Lower lobe of right lung (tissue), 2 donors: ENCODE measurements around the gene TPO. TPM values are rescaled to one million over a fixed set of nuclear protein-coding genes. Genes with fewer than 3 reads are reported as not detected.

ENCODE experiments used
- ATAC-seq, 2 donors: fragments of 200-7000 bp; cut with Tn5 transposase; one replicate each; pipeline ENCODE4 v1.9.1; 2020 to 2022; ENCODE audit warnings: mild to moderate bottlenecking in 2 of 2, moderate library complexity in 2 of 2
- DNase-seq: peaks from one replicate; pipeline ENCODE4 v3.0.0-alpha.2; 2020
- H3K27ac ChIP-seq: fragments of 200-600 bp; one replicate; pipeline ENCODE4 v1.8.0; 2022
- H3K27me3 ChIP-seq: fragments of 200-600 bp; one replicate; pipeline ENCODE4 v1.8.0; 2022; ENCODE audit warnings: low read depth
- H3K36me3 ChIP-seq: fragments of 200-600 bp; one replicate; pipeline ENCODE4 v1.8.0; 2022; ENCODE audit warnings: mild to moderate bottlenecking
- H3K4me1 ChIP-seq: fragments of 200-600 bp; one replicate; pipeline ENCODE4 v1.8.0; 2022
- H3K4me3 ChIP-seq: fragments of 200-600 bp; one replicate; pipeline ENCODE4 v1.8.0; 2022; ENCODE audit warnings: mild to moderate bottlenecking
- H3K9me3 ChIP-seq: fragments of 200-600 bp; one replicate; pipeline ENCODE4 v1.8.0; 2022
- CTCF ChIP-seq: fragments of 200-600 bp; IDR thresholded peaks from one replicate; pipeline ENCODE4 v1.8.0; 2022; ENCODE audit warnings: antibody characterized with exemption, mild to moderate bottlenecking
- intact Hi-C: fragments of 100-400 bp; cut with DNase I; formaldehyde crosslinking; loops from one replicate; pipeline ENCODE4 v1.11.0; 2022
- total RNA-seq: library from RNA; stranded (reverse); fragmentation: NEBNext Ultra II Directional; extraction: Animal tissue kit (Norgen Biotek cat#: 25700); gene quantifications from one replicate; pipeline ENCODE4 v1.2.1, GENCODE V29; 2021
- donor health status: DM: no; HTN: yes; CAD: no; lungs with severe emphysema.

The TPO gene
- total RNA-seq, 1 donor from 2014 or later: 0.21 TPM

- ATAC-seq: no peak
- Histone ChIP-seq H3K27ac (no peak overlapping the region), H3K4me3 (no peak overlapping the region), H3K27me3 (no peaks in the 10 kb centered on the region), H3K36me3 (no peaks in the 10 kb centered on the region), H3K4me1 (no peaks in the 10 kb centered on the region), H3K9me3 (no peaks in the 10 kb centered on the region)
- intact Hi-C loops: no loop called here
- DNase-seq: no peak
- TF ChIP-seq CTCF: no peak
These were observed 42.2 kb upstream of the TPO start for GRCh38 chr2:1371082-1371481.

DNA sequence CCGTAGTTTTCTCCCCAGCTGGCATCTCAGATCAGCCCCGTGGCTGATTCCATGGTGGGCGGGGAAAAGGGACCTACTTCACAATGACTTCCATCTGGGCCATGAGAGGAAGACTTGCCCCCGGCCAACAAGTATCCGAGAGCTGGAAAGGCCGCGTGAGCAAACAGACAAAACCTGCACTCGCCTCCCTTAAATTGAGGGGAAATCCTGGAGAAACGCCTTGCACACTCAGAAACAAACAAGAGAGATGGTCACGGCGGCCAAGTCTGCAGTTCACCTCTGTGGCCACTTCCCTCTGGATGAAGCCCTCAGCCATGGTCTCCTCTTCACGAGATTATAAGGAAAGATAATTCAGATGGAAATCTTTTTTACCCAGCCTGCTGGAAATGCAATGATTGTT, 39.4 kb upstream of the TPO start:
- Histone ChIP-seq H3K27ac (no peak overlapping the region), H3K9me3 (no peaks in the 10 kb centered on the region), H3K36me3 (no peaks in the 10 kb centered on the region), H3K4me3 (no peak overlapping the region), H3K27me3 (peaks cover 4% of the 10 kb centered on the region), H3K4me1 (no peaks in the 10 kb centered on the region)
- TF ChIP-seq CTCF: no peak
- ATAC-seq: no peak
- no peak for DNase-seq
- intact Hi-C loops: no loop called here

DNA sequence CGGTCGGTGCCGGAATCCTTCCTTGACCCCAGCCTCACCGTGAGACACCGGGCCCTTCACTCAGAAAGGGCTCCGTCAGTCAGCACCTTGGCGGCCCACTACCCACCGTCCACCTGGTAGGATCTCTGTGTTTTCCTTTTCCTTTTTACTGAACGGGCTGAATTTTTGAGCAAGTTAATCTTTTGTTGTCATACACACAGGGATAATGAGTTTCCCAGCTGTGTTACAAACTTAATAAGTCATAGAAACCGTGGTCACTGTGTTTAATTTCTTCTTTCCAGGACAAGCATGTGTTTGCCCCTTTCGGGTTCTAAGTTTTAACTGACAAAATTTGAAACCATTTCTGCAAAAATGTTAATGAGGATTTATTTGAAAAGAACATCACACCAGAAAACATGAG, 39.0 kb upstream of the TPO start:
- Histone ChIP-seq H3K27me3 (peaks cover 4% of the 10 kb centered on the region), H3K27ac (no peak overlapping the region), H3K36me3 (no peaks in the 10 kb centered on the region), H3K4me1 (no peaks in the 10 kb centered on the region), H3K9me3 (no peaks in the 10 kb centered on the region), H3K4me3 (no peak overlapping the region)
- no peak for ATAC-seq
- no peak for TF ChIP-seq CTCF
- intact Hi-C loops: no loop called here
- no peak for DNase-seq

GRCh38 chr2:1375794-1376193, 37.5 kb upstream of the TPO start:
- Histone ChIP-seq H3K4me1 (no peaks in the 10 kb centered on the region), H3K27me3 (peaks cover 4% of the 10 kb centered on the region), H3K36me3 (no peaks in the 10 kb centered on the region), H3K9me3 (no peaks in the 10 kb centered on the region), H3K27ac (no peak overlapping the region), H3K4me3 (no peak overlapping the region)
- no peak for TF ChIP-seq CTCF
- DNase-seq (no peak), ATAC-seq (no peak)
- intact Hi-C loops: no loop called here

- ATAC-seq (no peak), DNase-seq (no peak)
- no peak overlapping the region for H3K27ac ChIP-seq
- intact Hi-C loops: no loop called here
- H3K36me3 ChIP-seq: no peaks in the 10 kb centered on the region
- peaks cover 4% of the 10 kb centered on the region for H3K27me3 ChIP-seq
- H3K4me1 ChIP-seq: no peaks in the 10 kb centered on the region
- H3K4me3 ChIP-seq: no peak overlapping the region
- TF ChIP-seq CTCF: no peak
- no peaks in the 10 kb centered on the region for H3K9me3 ChIP-seq
These were observed 35.8 kb upstream of the TPO start for GRCh38 chr2:1377473-1377872.
